Stimulated activated CD8-positive, alpha-beta memory T cell treated with anti-CD3 and anti-CD28 coated beads, Interleukin-7, amount 100 ng/mL, for 1 hour (primary cell): ENCODE measurements around the gene ZNF799.
"Not testable (repeated sequence)": the region's sequence is repeated elsewhere in the genome, so short reads cannot be mapped to it uniquely, and the experiment has no call there.

Experiments used
- DNase-seq, 2 donors: peaks; one replicate each; pipeline ENCODE4 v3.0.0-alpha.2; 2020; ENCODE audit warnings: low read depth in 2 of 2

The ZNF799 gene

GRCh38 chr19:12364391-12365235 lies 36.5 kb downstream of the ZNF799 start:
- DNase-seq: no peak

DNA sequence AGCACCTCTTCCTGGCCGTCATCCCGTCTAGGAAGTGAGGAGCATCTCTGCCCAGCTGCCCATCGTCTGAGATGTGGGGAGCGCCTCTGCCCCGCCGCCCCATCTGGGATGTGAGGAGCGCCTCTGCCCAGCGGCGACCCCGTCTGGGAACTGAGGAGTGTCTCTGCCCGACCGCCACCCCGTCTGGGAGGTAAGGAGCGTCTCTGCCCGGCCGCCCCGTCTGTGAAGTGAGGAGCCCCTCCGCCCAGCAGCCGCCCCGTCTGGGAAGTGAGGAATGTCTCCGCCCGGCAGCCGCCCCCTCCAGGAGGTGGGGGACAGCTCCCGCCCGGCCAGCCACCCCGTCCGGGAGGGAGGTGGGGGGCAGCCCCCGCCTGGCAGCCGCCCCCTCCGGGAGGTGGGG lies 38.8 kb downstream of the ZNF799 start:
- not testable (repeated sequence) for DNase-seq

DNA sequence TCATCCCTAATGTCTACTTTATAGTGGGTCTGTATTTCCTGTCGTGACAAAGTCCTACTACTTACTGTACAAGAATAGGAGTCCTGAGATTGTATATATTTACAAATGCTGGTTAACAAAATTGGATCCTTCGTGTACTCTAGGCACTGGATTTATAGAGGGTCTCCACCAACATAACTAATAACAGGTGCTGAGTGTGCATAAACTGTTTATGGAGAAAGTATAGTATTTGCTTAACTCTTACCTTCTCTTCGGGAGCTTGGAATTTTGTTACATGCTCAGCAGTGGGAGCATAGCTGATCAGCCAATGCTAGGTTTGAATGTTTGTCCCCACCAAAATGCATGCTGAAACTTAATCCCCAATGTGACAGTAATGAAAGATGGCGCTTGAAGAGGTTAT lies 47.7 kb downstream of the ZNF799 start:
- DNase-seq: no peak

DNA sequence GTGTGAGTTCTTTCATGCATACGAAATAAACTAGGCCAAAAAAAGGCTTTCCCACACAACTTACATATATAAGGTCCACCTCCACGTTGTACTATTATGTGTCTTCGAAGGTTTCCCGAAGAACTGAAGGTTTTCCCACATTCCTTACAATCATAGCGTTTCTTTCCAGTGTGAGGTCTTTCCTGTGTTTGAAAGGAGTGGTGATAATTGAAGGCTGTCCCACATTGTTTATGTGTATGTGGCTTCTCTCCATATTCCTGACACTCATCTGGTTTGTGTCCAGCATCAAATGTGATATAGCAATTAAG lies 50.2 kb downstream of the ZNF799 start:
- no peak for DNase-seq

DNA sequence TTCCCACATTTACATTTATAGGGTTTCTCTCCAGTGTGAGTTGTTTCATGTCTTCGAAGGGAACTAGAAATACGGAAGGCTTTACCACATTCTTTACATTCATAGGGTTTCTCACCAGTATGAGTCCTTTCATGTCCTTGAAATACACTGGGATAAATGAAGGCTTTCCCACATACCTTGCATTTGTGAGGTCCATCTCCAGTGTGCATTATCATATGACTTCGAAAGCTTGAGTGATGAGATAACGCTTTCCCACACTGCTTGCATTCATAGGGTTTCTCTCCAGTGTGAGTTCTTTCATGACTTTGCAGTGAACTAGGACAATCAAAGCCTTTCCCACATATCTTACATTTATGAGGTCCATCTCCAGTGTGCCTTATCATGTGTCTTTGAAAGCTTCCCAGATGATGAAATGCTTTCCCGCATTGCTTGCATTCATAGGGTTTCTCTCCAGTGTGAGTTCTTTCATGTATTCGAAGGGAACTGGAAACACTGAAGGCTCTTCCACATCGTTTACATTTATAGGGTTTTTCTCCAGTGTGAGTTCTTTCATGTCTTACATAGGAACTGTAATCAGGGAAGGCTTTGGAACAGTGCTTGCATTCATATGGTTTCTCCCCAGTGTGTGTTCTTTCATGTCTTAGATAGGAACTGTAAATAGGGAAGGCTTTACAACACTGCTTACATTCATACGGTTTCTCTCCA lies 50.7 kb downstream of the ZNF799 start:
- DNase-seq: no peak

DNA sequence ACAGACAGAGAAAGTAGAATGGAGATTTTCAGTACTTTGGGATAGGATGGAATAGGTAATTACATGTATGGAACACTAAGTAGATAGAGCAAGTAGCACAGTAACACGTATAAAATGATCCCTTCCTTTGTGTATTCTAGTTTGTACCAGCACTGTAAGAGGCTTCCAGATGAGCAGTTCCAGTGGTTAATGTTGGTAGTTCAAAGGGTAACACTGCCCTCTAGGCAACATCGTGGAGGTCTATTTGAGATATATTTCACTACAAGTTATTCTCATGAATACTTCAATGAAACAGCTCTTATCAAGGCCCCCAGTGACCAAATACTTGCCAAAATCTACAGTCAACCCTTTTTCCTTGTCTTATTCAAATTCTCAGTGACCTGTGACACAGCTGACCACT lies 54.2 kb downstream of the ZNF799 start:
- DNase-seq: no peak

- no peak for DNase-seq
Measured at GRCh38 chr19:12345197-12345596, 55.9 kb downstream of the ZNF799 start.
